Lung (tissue), 12 donors: ENCODE measurements around the gene PCBP3. TPM values are rescaled to one million over a fixed set of nuclear protein-coding genes. Genes with fewer than 3 reads are reported as not detected.
"Not testable (repeated sequence)": the region's sequence is repeated elsewhere in the genome, so short reads cannot be mapped to it uniquely, and the experiment has no call there.

Source experiments
- ATAC-seq: fragments of 200-7000 bp; cut with Tn5 transposase; one replicate; pipeline ENCODE4 v1.9.1; 2020; ENCODE audit warnings: moderate number of reproducible peaks; ENCODE audit not compliant: insufficient read depth, low FRiP score
- DNase-seq, 3 donors: peaks; one replicate each; pipeline ENCODE4 v3.0.0-alpha.2; 2013 to 2017
- H3K27ac ChIP-seq, 2 donors: one replicate each; pipeline ENCODE4 v1.5.1; 2013; ENCODE audit warnings: mild to moderate bottlenecking in 2 of 2, moderate library complexity in 2 of 2, control low read depth in 1 of 2, inconsistent platforms in 1 of 2, low read depth in 1 of 2, low read length in 1 of 2
- H3K27me3 ChIP-seq, 3 donors: one replicate each; pipeline ENCODE4 v1.5.1; 2013; ENCODE audit warnings: low read length in 2 of 3; ENCODE audit not compliant: control insufficient read depth in 3 of 3, insufficient read depth in 3 of 3
- H3K36me3 ChIP-seq, 4 donors: one replicate each; pipeline ENCODE4 v1.5.1; 2013; ENCODE audit warnings: low read length in 4 of 4, mild to moderate bottlenecking in 1 of 4, moderate library complexity in 1 of 4; ENCODE audit not compliant: control insufficient read depth in 4 of 4, insufficient read depth in 4 of 4
- H3K4me1 ChIP-seq, 5 donors: one replicate each; pipeline ENCODE4 v1.5.1; 2013; ENCODE audit warnings: low read length in 5 of 5, mild to moderate bottlenecking in 2 of 5, moderate library complexity in 1 of 5; ENCODE audit not compliant: control insufficient read depth in 5 of 5, insufficient read depth in 5 of 5
- H3K4me3 ChIP-seq: one replicate; pipeline ENCODE4 v1.5.1; 2013; ENCODE audit warnings: mild to moderate bottlenecking, control low read depth, moderate library complexity
- H3K9ac ChIP-seq, 2 donors: one replicate each; pipeline ENCODE4 v1.5.1; 2013; ENCODE audit warnings: low read length in 2 of 2, control low read depth in 1 of 2; ENCODE audit not compliant: insufficient read depth in 1 of 2
- H3K9me3 ChIP-seq, 4 donors: one replicate each; pipeline ENCODE4 v1.5.1; 2013; ENCODE audit warnings: low read length in 3 of 4, mild to moderate bottlenecking in 1 of 4, moderate library complexity in 1 of 4; ENCODE audit not compliant: control insufficient read depth in 4 of 4, insufficient read depth in 3 of 4
- CTCF ChIP-seq: IDR thresholded peaks from 2 replicates; pipeline ENCODE4 v1.5.1; 2012; ENCODE audit warnings: mild to moderate bottlenecking; ENCODE audit errors: control extremely low read depth, extremely low read depth
- WGBS, 2 donors: extraction: QIAGEN DNeasy Blood & Tissue Kit; methylation state at CpG; one replicate each; pipeline ENCODE4 v1.1.7; 2013; 5-methylcytosine and 5-hydroxymethylcytosine counted together
- polyA plus RNA-seq, 2 donors: library from polyadenylated mRNA; stranded (reverse); fragments of 200-250 nt; gene quantifications; one replicate each; pipeline ENCODE4 v1.2.1, GENCODE V29; 2013
- total RNA-seq, 2 donors: library from RNA; depleted of rRNA in 1 of 2; stranded (reverse); fragments of >200 nt in 1 of 2; gene quantifications; one replicate each; pipeline ENCODE4 v1.2.1, GENCODE V29; 2014 to 2021
- donor health status: control.
- donor health status: control.
- donor health status: Bipolar disorder and iron deficiency.
- donor health status: healthy.
- donor health status: DM: yes; HTN: yes; CAD: no.

The PCBP3 gene
- total and polyA plus RNA-seq, 4 donors, result 1.6 to 8.2 (median 3.1) TPM

- no peak for TF ChIP-seq CTCF
- Histone ChIP-seq H3K9ac (no peak overlapping the region), H3K27me3 (no peaks in the 10 kb centered on the region), H3K36me3 (no peaks in the 10 kb centered on the region), H3K4me3 (no peak overlapping the region), H3K9me3 (no peaks in the 10 kb centered on the region), H3K27ac (no peak overlapping the region), H3K4me1 (peaks cover 0 to 2% (median 0%) of the 10 kb centered on the region in 5 donors)
- DNase-seq (no peak), ATAC-seq (no peak)
- 80 to 82% methylated on average over 13 of the region's 13 CpGs for WGBS, 2 donors
Observed at GRCh38 chr21:45809421-45809820, 165.9 kb downstream of the PCBP3 start.

- 73 to 77% methylated on average over 5 of the region's 5 CpGs for WGBS, 2 donors
- Histone ChIP-seq H3K9me3 (no peaks in the 10 kb centered on the region), H3K4me3 (no peak overlapping the region), H3K9ac (no peak overlapping the region), H3K27me3 (no peaks in the 10 kb centered on the region), H3K36me3 (no peaks in the 10 kb centered on the region), H3K4me1 (peaks cover 0 to 2% (median 0%) of the 10 kb centered on the region in 5 donors), H3K27ac (no peak overlapping the region)
- DNase-seq (no peak), ATAC-seq (no peak)
- no peak for TF ChIP-seq CTCF
Observed at GRCh38 chr21:45811136-45811535, 167.6 kb downstream of the PCBP3 start.

- DNase-seq, result peak in 2 of 3 donors; percentile 18 to 22
- not testable (repeated sequence) for ATAC-seq, H3K4me3 ChIP-seq, H3K36me3 ChIP-seq, H3K27me3 ChIP-seq, H3K9ac ChIP-seq, H3K27ac ChIP-seq, H3K9me3 ChIP-seq, H3K4me1 ChIP-seq
Observed at GRCh38 chr21:45814210-45814940, 170.8 kb downstream of the PCBP3 start.

GRCh38 chr21:45815781-45816180 lies 172.3 kb downstream of the PCBP3 start:
- ATAC-seq, DNase-seq, H3K4me1 ChIP-seq: not testable (repeated sequence)

More at GRCh38 chr21:45815781-45816180, 172.3 kb downstream of the PCBP3 start:
- H3K4me3 ChIP-seq, H3K36me3 ChIP-seq, H3K27ac ChIP-seq, H3K27me3 ChIP-seq, H3K9ac ChIP-seq, H3K9me3 ChIP-seq: not testable (repeated sequence)
